Thymus (tissue), 11 donors: ENCODE results near the gene NDUFAF7. TPM values are rescaled to one million over a fixed set of nuclear protein-coding genes. Genes with fewer than 3 reads are reported as not detected.
"Not testable (repeated sequence)": the region's sequence is repeated elsewhere in the genome, so short reads cannot be mapped to it uniquely, and the experiment has no call there.

Experiments
- DNase-seq, 9 donors: peaks; one replicate each; pipeline ENCODE4 v3.0.0-alpha.2; 2013; ENCODE audit warnings: low spot score in 9 of 9, low read depth in 6 of 9, missing footprints in 1 of 9
- H3K27ac ChIP-seq, 2 donors: one replicate each; pipeline ENCODE4 v1.5.1; 2013; ENCODE audit warnings: control low read depth in 1 of 2, low read depth in 1 of 2, low read length in 1 of 2, mild to moderate bottlenecking in 1 of 2, moderate library complexity in 1 of 2
- H3K27me3 ChIP-seq, 2 donors: one replicate each; pipeline ENCODE4 v1.5.1; 2013; ENCODE audit warnings: low read length in 1 of 2; ENCODE audit not compliant: control insufficient read depth in 2 of 2, insufficient read depth in 1 of 2
- H3K36me3 ChIP-seq, 2 donors: one replicate each; pipeline ENCODE4 v1.5.1; 2013; ENCODE audit warnings: low read length in 1 of 2, mild to moderate bottlenecking in 1 of 2, moderate library complexity in 1 of 2; ENCODE audit not compliant: control insufficient read depth in 2 of 2, insufficient read depth in 2 of 2
- H3K4me1 ChIP-seq, 2 donors: one replicate each; pipeline ENCODE4 v1.5.1; 2013; ENCODE audit warnings: low read length in 2 of 2; ENCODE audit not compliant: control insufficient read depth in 2 of 2, insufficient read depth in 2 of 2
- H3K4me3 ChIP-seq, 2 donors: one replicate each; pipeline ENCODE4 v1.5.1; 2013; ENCODE audit warnings: low read length in 2 of 2, control low read depth in 1 of 2, mild to moderate bottlenecking in 1 of 2
- H3K9me3 ChIP-seq, 2 donors: one replicate each; pipeline ENCODE4 v1.5.1; 2013; ENCODE audit warnings: low read length in 1 of 2, mild to moderate bottlenecking in 1 of 2; ENCODE audit not compliant: control insufficient read depth in 2 of 2, insufficient read depth in 1 of 2
- WGBS: extraction: QIAGEN DNeasy Blood & Tissue Kit; methylation state at CpG from one replicate; pipeline ENCODE4 v1.1.7; 2013; 5-methylcytosine and 5-hydroxymethylcytosine counted together
- polyA plus RNA-seq: library from polyadenylated mRNA; stranded (reverse); fragments of 200-250 nt; gene quantifications from one replicate; pipeline ENCODE4 v1.2.3, GENCODE V29; 2013
- total RNA-seq: library from RNA; stranded (reverse); fragments of 120-200 nt; gene quantifications from one replicate; pipeline ENCODE4 v1.2.4, GENCODE V29; 2013
- donor health status: healthy.

NDUFAF7 gene
- total and polyA plus RNA-seq, 2 donors = 15.8 to 26.9 TPM

DNA sequence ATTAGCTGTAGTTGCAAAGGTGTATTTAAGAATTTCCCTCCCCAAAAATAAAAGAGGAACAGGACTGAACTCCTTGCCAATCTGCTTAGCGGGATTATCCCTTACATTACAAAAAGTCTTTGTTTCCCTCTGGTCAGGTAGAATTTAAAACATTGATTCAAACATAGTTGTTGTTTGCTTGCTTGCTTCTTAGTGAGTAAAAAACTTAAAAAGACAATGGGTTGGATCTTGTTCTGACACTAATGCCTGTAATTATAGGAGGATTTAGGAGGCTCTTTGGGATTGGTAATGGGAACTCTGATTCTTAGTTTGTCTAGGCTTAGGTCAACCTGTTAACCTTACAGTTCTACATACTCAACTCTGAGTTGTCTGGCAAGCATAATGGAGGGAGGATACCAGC lies 38.9 kb upstream of the NDUFAF7 start:
- no peak for DNase-seq
- Histone ChIP-seq H3K9me3 (peaks cover 0 to 6% of the 10 kb centered on the region in 2 donors), H3K4me3 (no peak overlapping the region), H3K4me1 (peaks cover 2 to 7% of the 10 kb centered on the region in 2 donors), H3K27me3 (peaks cover 0 to 3% of the 10 kb centered on the region in 2 donors), H3K27ac (no peak overlapping the region), H3K36me3 (no peaks in the 10 kb centered on the region)
- WGBS = 96% methylated on average over 1 of the region's 1 CpG

DNA sequence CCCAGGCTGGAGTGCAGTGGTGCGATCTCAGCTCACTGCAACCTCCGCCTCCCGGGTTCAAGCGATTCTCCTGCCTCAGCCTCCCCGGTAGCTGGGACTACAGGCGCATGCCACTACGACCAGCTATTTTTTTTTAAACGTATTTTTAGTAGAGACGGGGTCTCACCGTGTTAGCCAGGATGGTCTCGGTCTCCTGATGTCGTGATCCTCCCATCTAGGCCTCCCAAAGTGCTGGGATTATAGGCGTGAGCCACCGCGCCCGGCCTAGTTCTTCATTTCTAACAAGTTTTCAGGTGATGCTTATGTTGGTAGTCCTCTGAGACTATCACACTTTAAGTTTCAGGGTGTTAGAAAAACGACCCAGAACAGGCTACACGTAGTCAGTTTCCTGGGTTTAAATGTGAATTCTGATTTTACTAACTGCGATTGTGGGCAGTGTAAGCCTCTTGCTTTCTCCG lies 35.6 kb upstream of the NDUFAF7 start:
- WGBS = 86% methylated on average over 20 of the region's 20 CpGs
- H3K9me3 ChIP-seq = not testable (repeated sequence)
- peak overlapping the region; percentile 78 to 92 for H3K4me3 ChIP-seq

DNA sequence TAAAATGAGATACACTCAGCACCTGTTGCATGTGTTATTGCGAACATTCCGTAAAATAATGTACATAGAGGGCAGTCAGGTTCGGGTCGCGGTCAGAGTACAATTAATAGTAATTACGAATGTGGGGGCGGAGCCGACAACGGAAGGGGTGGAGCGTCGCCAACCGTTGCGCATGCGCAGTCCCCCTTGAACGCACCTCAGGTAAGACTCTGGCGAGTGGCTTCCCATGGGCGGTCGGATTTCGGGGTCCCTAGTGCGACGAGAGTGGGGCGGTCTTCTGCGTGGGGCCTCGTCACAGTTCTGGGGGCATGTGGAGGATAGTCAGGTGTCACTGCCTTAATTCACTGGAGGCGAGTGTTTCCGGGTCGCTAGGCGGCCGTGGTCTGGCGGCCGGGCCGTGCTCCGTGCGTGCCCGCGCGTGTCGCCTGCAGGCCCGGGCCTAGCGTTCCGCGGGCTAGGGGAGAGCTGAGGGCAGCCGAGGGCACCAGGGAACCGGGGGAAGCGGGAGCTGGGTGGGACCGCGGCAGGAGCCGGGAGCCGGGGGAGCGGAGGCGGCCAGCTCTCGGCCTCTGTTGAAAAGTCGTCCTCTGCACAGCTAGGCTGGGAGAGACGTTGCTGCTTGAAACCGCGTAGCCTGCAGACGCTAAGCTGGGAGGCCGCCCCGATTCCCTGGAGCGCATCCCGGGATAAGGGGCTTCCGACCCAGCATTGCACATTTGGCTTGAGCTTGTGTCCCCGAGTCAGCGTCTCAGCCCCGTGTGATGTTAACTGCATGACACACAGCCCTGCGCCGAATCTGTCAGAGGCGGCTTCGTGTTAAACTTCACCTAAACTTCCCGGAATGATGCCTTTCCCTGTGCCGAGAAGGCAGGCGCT lies 34.9 kb upstream of the NDUFAF7 start, which contains the start of gene CEBPZOS:
Gene CEBPZOS, plus strand, starts transcription at position 177 of the 876 bp plus-strand sequence. CDS start 3,209 bp downstream, outside the sequence.
- DNase-seq = peak; percentile 65 to 89 (median 78)
- Histone ChIP-seq H3K4me1 (peaks cover 2 to 9% of the 10 kb centered on the region in 2 donors), H3K36me3 (peaks cover 0 to 16% of the 10 kb centered on the region in 2 donors), H3K9me3 (peaks cover 0 to 6% of the 10 kb centered on the region in 2 donors), H3K27ac (peak within 1 kb of the TSS; percentile 79 to 90), H3K27me3 (peaks cover 0 to 3% of the 10 kb centered on the region in 2 donors), H3K4me3 (peak within 1 kb of the TSS; percentile 78 to 92)
- under 1% methylated on average over 72 of the region's 72 CpGs for WGBS

More for the DNA sequence above, 35.6 kb upstream of the NDUFAF7 start:
- H3K4me1 ChIP-seq, DNase-seq, H3K27me3 ChIP-seq: not testable (repeated sequence)
- Histone ChIP-seq H3K36me3 (peaks cover 0 to 12% of the 10 kb centered on the region in 2 donors), H3K27ac (peak overlapping the region; percentile 79 to 90)

DNA sequence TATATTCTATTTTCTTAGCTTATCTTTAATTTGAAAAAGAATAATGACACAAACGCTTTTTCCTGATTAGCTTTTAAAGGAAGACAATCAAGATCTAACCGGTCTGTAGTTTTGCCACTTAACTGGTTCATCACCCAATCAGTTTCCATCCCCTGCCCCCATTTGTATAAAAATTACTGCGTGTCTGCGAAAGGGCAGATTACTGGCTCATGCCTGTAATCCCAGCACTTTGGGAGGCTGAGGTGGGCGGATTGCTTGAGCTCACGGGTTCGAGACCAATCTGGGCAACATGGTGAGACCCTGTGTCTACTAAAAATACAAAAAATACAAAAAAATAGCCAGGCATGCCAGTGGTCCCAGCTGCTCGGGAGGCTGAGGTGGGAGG lies 32.8 kb upstream of the NDUFAF7 start:
- peaks cover 0 to 6% of the 10 kb centered on the region in 2 donors for H3K9me3 ChIP-seq
- no peak for DNase-seq
- H3K4me1 ChIP-seq = peaks cover 2 to 9% of the 10 kb centered on the region in 2 donors
- 98% methylated on average over 8 of the region's 8 CpGs for WGBS
- no peak overlapping the region for H3K27ac ChIP-seq
- H3K36me3 ChIP-seq = peaks cover 0 to 32% of the 10 kb centered on the region in 2 donors
- H3K4me3 ChIP-seq = no peak overlapping the region
- H3K27me3 ChIP-seq = no peaks in the 10 kb centered on the region

DNA sequence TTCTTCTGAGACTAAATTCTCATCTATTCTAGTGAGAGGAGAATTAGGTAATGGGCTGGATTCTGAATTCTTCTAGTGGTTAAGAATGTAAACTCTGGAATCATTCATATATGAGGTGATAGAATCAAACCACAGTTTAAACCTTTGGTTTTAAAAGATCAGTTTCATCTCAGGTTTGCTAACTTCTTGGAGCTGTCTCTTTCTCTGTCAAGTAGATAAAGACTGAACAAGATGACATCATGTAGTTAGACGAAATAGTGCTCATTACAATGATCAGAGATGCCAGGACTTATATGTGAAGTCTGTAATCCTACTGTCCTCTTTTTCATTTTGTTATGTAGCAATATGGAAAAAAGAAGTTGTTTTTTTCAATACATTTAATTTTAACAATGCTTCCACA lies 30.2 kb upstream of the NDUFAF7 start:
- Histone ChIP-seq H3K4me1 (peaks cover 0 to 9% of the 10 kb centered on the region in 2 donors), H3K9me3 (peaks cover 0 to 2% of the 10 kb centered on the region in 2 donors), H3K27ac (no peak overlapping the region), H3K4me3 (no peak overlapping the region), H3K36me3 (peaks cover 10 to 56% of the 10 kb centered on the region in 2 donors), H3K27me3 (no peaks in the 10 kb centered on the region)
- 92% methylated on average over 1 of the region's 1 CpG for WGBS
- DNase-seq = no peak

DNA sequence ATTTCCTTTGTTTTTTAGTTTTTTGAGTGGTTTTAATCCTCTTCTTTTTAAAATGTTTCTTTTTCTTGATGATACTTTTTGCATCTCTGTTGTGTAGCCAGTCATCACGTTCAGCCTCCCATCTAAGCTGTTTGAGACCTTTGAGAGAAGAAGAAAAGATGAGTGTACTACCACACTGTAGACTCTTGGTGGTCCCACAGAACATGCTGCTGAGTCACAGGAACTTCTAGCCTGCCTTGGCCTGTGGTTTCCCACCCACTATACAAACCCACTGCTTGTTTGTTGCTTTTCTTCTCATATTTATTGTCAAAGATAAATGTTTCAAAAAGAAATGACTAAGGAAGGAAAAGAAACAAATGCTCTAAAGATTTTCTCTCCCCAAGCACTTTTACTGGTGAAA lies 29.7 kb upstream of the NDUFAF7 start:
- WGBS = 34% methylated on average over 1 of the region's 1 CpG

DNA sequence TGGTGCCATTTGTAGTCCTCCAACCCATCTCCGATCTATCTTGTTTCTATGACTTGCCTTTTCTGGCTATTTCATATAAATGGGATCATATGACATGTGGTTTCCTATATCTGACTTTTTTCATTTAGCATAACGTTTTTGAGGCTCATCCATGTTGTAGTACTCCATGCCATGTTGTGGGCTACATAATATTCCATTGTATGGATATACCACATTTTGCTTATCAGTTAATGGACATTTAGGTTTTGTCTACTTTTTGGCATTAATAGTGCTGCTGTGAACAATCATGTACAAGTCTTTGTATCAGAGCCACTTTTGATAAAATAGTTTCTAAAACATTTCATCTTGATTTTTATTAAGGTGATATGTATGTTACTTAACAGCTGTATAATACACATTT lies 27.8 kb upstream of the NDUFAF7 start:
- Histone ChIP-seq H3K27ac (no peak overlapping the region), H3K27me3 (no peaks in the 10 kb centered on the region), H3K36me3 (peaks cover 15 to 74% of the 10 kb centered on the region in 2 donors), H3K4me1 (no peaks in the 10 kb centered on the region), H3K4me3 (no peak overlapping the region), H3K9me3 (peaks cover 0 to 5% of the 10 kb centered on the region in 2 donors)
- 97% methylated on average over 2 of the region's 2 CpGs for WGBS
- no peak for DNase-seq

More for the DNA sequence above, 29.7 kb upstream of the NDUFAF7 start:
- H3K9me3 ChIP-seq = peaks cover 0 to 5% of the 10 kb centered on the region in 2 donors
- H3K36me3 ChIP-seq = peaks cover 15 to 62% of the 10 kb centered on the region in 2 donors
- peak in 4 of 9 donors; percentile 2 to 36 (median 10) for DNase-seq
- no peaks in the 10 kb centered on the region for H3K27me3 ChIP-seq
- H3K4me3 ChIP-seq = no peak overlapping the region
- H3K4me1 ChIP-seq = peaks cover 0 to 9% of the 10 kb centered on the region in 2 donors
- H3K27ac ChIP-seq = no peak overlapping the region

DNA sequence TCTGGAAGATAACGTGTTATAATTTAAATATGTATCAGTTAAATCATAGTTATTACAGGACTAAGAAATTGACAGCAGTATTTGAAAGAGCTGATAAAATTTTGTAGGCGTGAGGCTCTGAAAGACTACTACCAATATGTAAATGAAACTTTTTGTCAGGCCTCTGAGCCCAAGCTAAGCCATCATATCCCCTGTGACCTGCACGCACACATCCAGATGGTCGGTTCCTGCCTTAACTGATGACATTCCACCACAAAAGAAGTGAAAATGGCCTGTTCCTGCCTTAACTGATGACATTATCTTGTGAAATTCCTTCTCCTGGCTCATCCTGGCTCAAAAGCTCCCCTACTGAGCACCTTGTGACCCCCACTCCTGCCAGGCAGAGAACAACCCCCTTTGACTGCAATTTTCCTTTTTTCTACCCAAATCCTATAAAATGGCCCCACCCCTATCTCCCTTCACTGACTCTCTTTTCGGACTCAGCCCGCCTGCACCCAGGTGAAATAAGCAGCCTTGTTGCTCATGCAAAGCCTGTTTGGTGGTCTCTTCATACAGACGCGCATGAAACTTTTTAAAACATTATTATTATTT lies 26.3 kb upstream of the NDUFAF7 start:
- not testable (repeated sequence) for H3K9me3 ChIP-seq, H3K27me3 ChIP-seq, H3K4me1 ChIP-seq, H3K27ac ChIP-seq, DNase-seq, H3K4me3 ChIP-seq
- peaks cover 19 to 84% of the 10 kb centered on the region in 2 donors for H3K36me3 ChIP-seq
- 86% methylated on average over 8 of the region's 8 CpGs for whole genome bisulfite sequencing
